ENCODE results near the gene LRRC23. TPM values are rescaled to one million over a fixed set of nuclear protein-coding genes. Genes with fewer than 3 reads are reported as not detected.

LRRC23 gene
- total RNA-seq, 6 experiments from 2014 or later = 0.93 to 4.3 (median 2.6) TPM

GRCh38 chr12:6935371-6936193, 31.0 kb downstream of the LRRC23 start:
- intact Hi-C loops (cut with DNase I) = no loop called here
- no peak for DNase-seq
- ATAC-seq = no peak
- 67% methylated on average over 4 of the region's 14 CpGs for WGBS (ENCODE audit: insufficient coverage, low coverage, low lambda C conversion rate, missing lambda C conversion rate)
- peaks cover 0 to 15% (median 0%) of the 10 kb centered on the region in 4 donors for H3K4me1 ChIP-seq
- peaks cover 0 to 15% (median 2%) of the 10 kb centered on the region in 4 donors for H3K36me3 ChIP-seq
- no peaks in the 10 kb centered on the region for H3K27me3 ChIP-seq
- no peaks in the 10 kb centered on the region for H3K9me3 ChIP-seq
- no peak for TF ChIP-seq POLR2A (IDR thresholded peaks at IDR 0.05)
- no peak for TF ChIP-seq CTCF (IDR thresholded peaks at IDR 0.05)
- H3K27ac ChIP-seq = no peak overlapping the region
- no peak overlapping the region for H3K4me3 ChIP-seq

GRCh38 chr12:6936194-6936635, 31.6 kb downstream of the LRRC23 start:
- no peak for ATAC-seq
- Histone ChIP-seq H3K9me3 (no peaks in the 10 kb centered on the region), H3K36me3 (peaks cover 0 to 15% (median 2%) of the 10 kb centered on the region in 4 donors), H3K4me3 (no peak overlapping the region), H3K27me3 (no peaks in the 10 kb centered on the region), H3K27ac (no peak overlapping the region), H3K4me1 (peaks cover 0 to 17% (median 0%) of the 10 kb centered on the region in 4 donors)
- TF ChIP-seq CTCF (IDR thresholded peaks at IDR 0.05) (no peak), POLR2A (IDR thresholded peaks at IDR 0.05) (no peak)
- no peak for DNase-seq
- intact Hi-C loops (cut with DNase I) = no loop called here
- 92% methylated on average over 1 of the region's 3 CpGs for WGBS (ENCODE audit: insufficient coverage, low coverage, low lambda C conversion rate, missing lambda C conversion rate)

- Histone ChIP-seq H3K4me3 (peak overlapping the region; percentile 50 to 76 (median 73)), H3K4me1 (peaks cover 0 to 23% (median 0%) of the 10 kb centered on the region in 4 donors), H3K27me3 (no peaks in the 10 kb centered on the region), H3K36me3 (peaks cover 0 to 15% (median 2%) of the 10 kb centered on the region in 4 donors), H3K27ac (peak overlapping the region; percentile 84 to 95 (median 84)), H3K9me3 (no peaks in the 10 kb centered on the region)
- peak in 1 of 3 donors; percentile 64 for DNase-seq
- intact Hi-C loops (cut with DNase I) = no loop called here
- peak in 3 of 4 donors; percentile 1 for ATAC-seq
- 31% methylated on average over 14 of the region's 36 CpGs for WGBS (ENCODE audit: insufficient coverage, low coverage, low lambda C conversion rate, missing lambda C conversion rate)
- TF ChIP-seq POLR2A (IDR thresholded peaks at IDR 0.05) (no peak), CTCF (IDR thresholded peaks at IDR 0.05) (no peak)
Measured at GRCh38 chr12:6936636-6937480, 32.2 kb downstream of the LRRC23 start.

GRCh38 chr12:6937481-6938352, 33.1 kb downstream of the LRRC23 start:
- DNase-seq (peak; percentile 95 to 96 (median 96)), ATAC-seq (peak; percentile 87 to 94 (median 92))
- Histone ChIP-seq H3K4me1 (peaks cover 0 to 24% (median 0%) of the 10 kb centered on the region in 4 donors), H3K27ac (peak overlapping the region; percentile 84 to 95 (median 84)), H3K36me3 (peaks cover 0 to 15% (median 2%) of the 10 kb centered on the region in 4 donors), H3K27me3 (no peaks in the 10 kb centered on the region), H3K4me3 (peak overlapping the region; percentile 50 to 76 (median 73)), H3K9me3 (no peaks in the 10 kb centered on the region)
- intact Hi-C loops (cut with DNase I) = no loop called here
- 0% methylated on average over 6 of the region's 80 CpGs for WGBS (ENCODE audit: insufficient coverage, low coverage, low lambda C conversion rate, missing lambda C conversion rate)
- TF ChIP-seq CTCF (IDR thresholded peaks at IDR 0.05) (peak; percentile 96 to 99 (median 98)), POLR2A (IDR thresholded peaks at IDR 0.05) (peak; percentile 75)

All from right lobe of liver (tissue), 6 donors.